CD8-positive, alpha-beta memory T cell (primary cell): ENCODE measurements around the gene HBS1L. TPM values are rescaled to one million over a fixed set of nuclear protein-coding genes. Genes with fewer than 3 reads are reported as not detected.

Experiments used
- CTCF ChIA-PET: fragments of 350-600 bp; sonication (Branson Sonifier 250); formaldehyde crosslinking; loops from one replicate; lab custom pipeline; 2021; ENCODE audit warnings: antibody characterized with exemption; lab: Charles Lee
- POLR2A ChIA-PET: fragments of 350-600 bp; sonication (Branson Sonifier 250); formaldehyde crosslinking; loops from one replicate; lab custom pipeline; 2021; ENCODE audit warnings: antibody characterized with exemption; lab: Charles Lee
- DNase-seq, 5 donors: peaks; one replicate each; pipeline versions ENCODE4 v3.0.0 to v3.0.0-alpha.2; 2020 to 2022; ENCODE audit warnings: mixed read lengths in 1 of 5
- H3K27ac ChIP-seq: one replicate; pipeline ENCODE4 v1.7.0; 2013; ENCODE audit warnings: low read depth, mild to moderate bottlenecking, low read length, moderate library complexity
- H3K27me3 ChIP-seq: 2 replicates; pipeline ENCODE4 v1.7.0; 2013; ENCODE audit warnings: low read length, mild to moderate bottlenecking; ENCODE audit not compliant: insufficient read depth, poor library complexity, severe bottlenecking
- H3K36me3 ChIP-seq: 2 replicates; pipeline ENCODE4 v1.7.0; 2013; ENCODE audit warnings: mild to moderate bottlenecking, low read length, moderate library complexity; ENCODE audit not compliant: insufficient read depth
- H3K4me1 ChIP-seq: 2 replicates; pipeline ENCODE4 v1.7.0; 2013; ENCODE audit warnings: mild to moderate bottlenecking, low read length, moderate library complexity; ENCODE audit not compliant: insufficient read depth
- H3K4me3 ChIP-seq: 2 replicates; pipeline ENCODE4 v1.7.0; 2013; ENCODE audit warnings: mild to moderate bottlenecking, low read length
- H3K9me3 ChIP-seq: 2 replicates; pipeline ENCODE4 v1.7.0; 2013; ENCODE audit warnings: mild to moderate bottlenecking, low read length
- H3K27ac Mint-ChIP-seq, 8 donors: one replicate each; pipeline ENCODE4 v1.8.0; 2020 to 2021; ENCODE audit warnings: mixed read lengths in 8 of 8, mild to moderate bottlenecking in 6 of 8, inconsistent platforms in 3 of 8, moderate library complexity in 3 of 8
- H3K27me3 Mint-ChIP-seq, 2 donors: one replicate each; pipeline ENCODE4 v1.8.0; 2020 to 2021; ENCODE audit warnings: mixed read lengths in 2 of 2, mild to moderate bottlenecking in 1 of 2, moderate library complexity in 1 of 2
- H3K36me3 Mint-ChIP-seq, 3 donors: one replicate each; pipeline ENCODE4 v1.8.0; 2020 to 2021; ENCODE audit warnings: mixed read lengths in 3 of 3, inconsistent platforms in 1 of 3, mild to moderate bottlenecking in 1 of 3
- H3K4me1 Mint-ChIP-seq, 3 donors: one replicate each; pipeline ENCODE4 v1.8.0; 2020 to 2021; ENCODE audit warnings: mixed read lengths in 3 of 3, inconsistent platforms in 1 of 3, mild to moderate bottlenecking in 1 of 3
- H3K4me3 Mint-ChIP-seq, 7 donors: one replicate each; pipeline ENCODE4 v1.8.0; 2020 to 2021; ENCODE audit warnings: mixed read lengths in 7 of 7, mild to moderate bottlenecking in 6 of 7, moderate library complexity in 4 of 7, inconsistent platforms in 2 of 7
- H3K9me3 Mint-ChIP-seq, 5 donors: one replicate each; pipeline ENCODE4 v1.8.0; 2020 to 2022; ENCODE audit warnings: mixed read lengths in 5 of 5, mild to moderate bottlenecking in 3 of 5, moderate library complexity in 2 of 5, inconsistent platforms in 1 of 5
- polyA plus RNA-seq: library from polyadenylated mRNA; unstranded; fragments of 300-500 nt; fragmentation: Illumina TruSeq; gene quantifications from one replicate; pipeline ENCODE4 v1.2.3, GENCODE V29; 2021
- total RNA-seq, 2 experiments: library from RNA; stranded (reverse); gene quantifications; one replicate each; pipeline ENCODE4 v1.2.3, GENCODE V29; 2021

Gene HBS1L
- total and polyA plus RNA-seq, 3 experiments from 2014 or later = 45.6 to 147 (median 145) TPM

- Mint-ChIP-seq H3K36me3 (peaks cover 2 to 55% (median 20%) of the 10 kb centered on the region in 3 donors), H3K9me3 (no peaks in the 10 kb centered on the region), H3K27ac (no peak overlapping the region), H3K4me3 (no peak overlapping the region), H3K4me1 (peaks cover 0 to 15% (median 12%) of the 10 kb centered on the region in 3 donors), H3K27me3 (no peaks in the 10 kb centered on the region)
- Histone ChIP-seq H3K27ac (no peak overlapping the region), H3K36me3 (peaks cover 11% of the 10 kb centered on the region), H3K4me3 (no peak overlapping the region), H3K27me3 (no peaks in the 10 kb centered on the region), H3K4me1 (no peaks in the 10 kb centered on the region), H3K9me3 (no peaks in the 10 kb centered on the region)
- ChIA-PET POLR2A (no interaction called here), CTCF (no interaction called here)
- DNase-seq = no peak
Observed at GRCh38 chr6:134995536-134995935, 59.1 kb downstream of the HBS1L start.

DNA sequence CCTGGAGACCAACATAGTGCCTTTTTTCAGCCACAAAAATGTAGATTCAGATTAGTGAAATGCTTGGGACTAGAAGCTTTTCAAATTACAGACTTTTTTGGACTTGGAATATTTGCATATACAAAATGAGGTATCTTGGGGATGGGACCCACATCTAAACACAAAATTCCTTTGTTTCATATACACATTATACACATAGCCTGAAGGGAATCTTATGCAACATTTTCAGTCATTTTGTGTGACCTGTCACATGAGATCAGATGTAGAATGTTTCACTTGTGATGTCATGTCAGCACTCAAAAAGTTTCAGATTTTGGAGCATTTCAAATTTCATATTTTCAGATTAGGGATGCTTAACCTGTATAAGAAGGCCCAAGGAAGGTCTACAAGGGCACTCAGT lies 60.2 kb downstream of the HBS1L start:
- H3K9me3 Mint-ChIP-seq = no peaks in the 10 kb centered on the region
- no peaks in the 10 kb centered on the region for H3K27me3 Mint-ChIP-seq
- Histone ChIP-seq H3K4me3 (no peak overlapping the region), H3K4me1 (no peaks in the 10 kb centered on the region), H3K27ac (no peak overlapping the region), H3K9me3 (no peaks in the 10 kb centered on the region), H3K27me3 (no peaks in the 10 kb centered on the region), H3K36me3 (peaks cover 11% of the 10 kb centered on the region)
- peaks cover 0 to 15% (median 12%) of the 10 kb centered on the region in 3 donors for H3K4me1 Mint-ChIP-seq
- CTCF ChIA-PET = interaction anchor here (1.8 kb wide), 1 partner anchor 189 kb away, joined by 5 read pairs; no protein-coding TSS in a partner anchor
- POLR2A ChIA-PET = no interaction called here
- H3K36me3 Mint-ChIP-seq = peaks cover 2 to 62% (median 22%) of the 10 kb centered on the region in 3 donors
- H3K27ac Mint-ChIP-seq = no peak overlapping the region
- H3K4me3 Mint-ChIP-seq = no peak overlapping the region
- no peak for DNase-seq

- Mint-ChIP-seq H3K36me3 (peaks cover 2 to 68% (median 21%) of the 10 kb centered on the region in 3 donors), H3K27me3 (no peaks in the 10 kb centered on the region), H3K27ac (no peak overlapping the region), H3K9me3 (no peaks in the 10 kb centered on the region), H3K4me1 (peaks cover 0 to 2% (median under 1%) of the 10 kb centered on the region in 3 donors), H3K4me3 (no peak overlapping the region)
- DNase-seq = no peak
- POLR2A ChIA-PET = no interaction called here
- Histone ChIP-seq H3K9me3 (no peaks in the 10 kb centered on the region), H3K4me3 (no peak overlapping the region), H3K27me3 (no peaks in the 10 kb centered on the region), H3K4me1 (no peaks in the 10 kb centered on the region), H3K36me3 (peaks cover 7% of the 10 kb centered on the region), H3K27ac (no peak overlapping the region)
- CTCF ChIA-PET = no interaction called here
Observed at GRCh38 chr6:134992155-134992554, 62.5 kb downstream of the HBS1L start.

DNA sequence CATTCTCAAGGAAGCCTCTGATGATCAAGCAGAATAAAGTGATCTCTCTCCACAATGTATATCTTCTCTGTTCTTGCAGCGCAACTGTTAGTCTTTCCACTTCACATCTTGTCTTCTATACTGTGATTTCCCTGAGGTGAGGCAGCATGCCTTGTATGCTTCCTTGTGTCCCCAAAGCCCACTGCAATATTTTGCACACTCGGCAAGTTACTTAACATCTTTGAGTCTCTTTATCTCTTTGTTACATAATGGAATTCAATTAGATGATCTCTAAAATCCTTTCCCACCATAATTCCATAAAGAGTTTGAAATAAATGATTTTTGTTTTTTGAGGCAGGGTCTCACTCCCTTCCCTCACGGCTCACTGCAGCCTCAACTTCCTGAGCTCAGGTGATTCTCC lies 64.4 kb downstream of the HBS1L start:
- Mint-ChIP-seq H3K9me3 (no peaks in the 10 kb centered on the region), H3K27ac (peak overlapping the region in 1 of 8 donors; percentile 83), H3K27me3 (no peaks in the 10 kb centered on the region), H3K4me1 (peaks cover 0 to 2% (median under 1%) of the 10 kb centered on the region in 3 donors), H3K4me3 (no peak overlapping the region), H3K36me3 (peaks cover 2 to 60% (median 16%) of the 10 kb centered on the region in 3 donors)
- peaks cover 3% of the 10 kb centered on the region for H3K36me3 ChIP-seq
- DNase-seq = no peak
- no peaks in the 10 kb centered on the region for H3K4me1 ChIP-seq
- no peaks in the 10 kb centered on the region for H3K9me3 ChIP-seq
- ChIA-PET CTCF (no interaction called here), POLR2A (no interaction called here)
- H3K27ac ChIP-seq = no peak overlapping the region
- no peaks in the 10 kb centered on the region for H3K27me3 ChIP-seq
- no peak overlapping the region for H3K4me3 ChIP-seq

DNA sequence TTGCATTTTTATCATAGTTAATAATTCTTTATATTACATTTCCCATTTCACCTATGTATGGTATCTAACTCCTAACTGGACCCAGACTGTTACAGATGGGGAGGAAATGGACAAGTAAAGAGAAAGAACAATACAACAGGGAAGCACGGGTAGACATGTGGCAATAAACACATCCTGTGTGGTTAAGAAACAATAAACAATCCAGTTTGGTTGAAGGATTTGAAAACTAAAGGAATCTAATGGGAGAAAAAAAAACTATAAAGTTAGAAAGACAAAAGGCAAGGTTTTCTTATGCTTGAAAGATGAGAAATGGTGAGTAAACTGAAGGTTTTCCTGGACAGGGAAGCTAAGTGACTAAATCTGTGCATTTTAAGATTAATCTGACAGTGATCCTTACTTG lies 69.8 kb downstream of the HBS1L start:
- Mint-ChIP-seq H3K27ac (peak overlapping the region in 4 of 8 donors; percentile 36 to 75 (median 48)), H3K36me3 (peaks cover 19 to 65% (median 31%) of the 10 kb centered on the region in 3 donors), H3K27me3 (no peaks in the 10 kb centered on the region), H3K9me3 (no peaks in the 10 kb centered on the region), H3K4me3 (peak overlapping the region in 1 of 7 donors; percentile 27), H3K4me1 (peaks cover 19 to 28% (median 22%) of the 10 kb centered on the region in 3 donors)
- Histone ChIP-seq H3K27me3 (no peaks in the 10 kb centered on the region), H3K4me1 (no peaks in the 10 kb centered on the region), H3K4me3 (no peak overlapping the region), H3K36me3 (peaks cover 12% of the 10 kb centered on the region), H3K27ac (no peak overlapping the region), H3K9me3 (no peaks in the 10 kb centered on the region)
- ChIA-PET CTCF (no interaction called here), POLR2A (no interaction called here)
- DNase-seq = no peak

DNA sequence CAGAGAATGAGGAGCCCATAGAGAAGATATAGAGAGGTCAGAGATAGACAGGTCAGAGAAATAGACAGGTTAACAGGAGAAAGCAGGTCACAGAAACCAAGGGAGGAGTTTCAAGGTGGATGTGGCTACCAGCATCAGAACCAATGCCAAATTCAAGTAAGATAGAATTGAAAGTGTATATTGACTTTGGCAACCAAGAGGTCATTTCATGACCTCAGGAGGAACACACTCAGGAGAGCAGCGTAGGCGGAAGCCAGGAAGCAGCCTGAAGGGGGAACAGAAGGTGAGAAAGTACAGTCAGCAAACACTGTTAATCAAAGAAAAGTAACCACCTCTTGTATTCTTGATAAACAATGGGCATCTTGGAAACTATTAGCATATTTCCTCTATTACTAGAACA lies 70.8 kb downstream of the HBS1L start:
- no peak for DNase-seq
- POLR2A ChIA-PET = no interaction called here
- no peaks in the 10 kb centered on the region for H3K9me3 Mint-ChIP-seq
- Histone ChIP-seq H3K4me1 (no peaks in the 10 kb centered on the region), H3K9me3 (no peaks in the 10 kb centered on the region), H3K36me3 (peaks cover 16% of the 10 kb centered on the region), H3K27ac (no peak overlapping the region), H3K4me3 (no peak overlapping the region), H3K27me3 (no peaks in the 10 kb centered on the region)
- H3K36me3 Mint-ChIP-seq = peaks cover 19 to 65% (median 30%) of the 10 kb centered on the region in 3 donors
- H3K4me1 Mint-ChIP-seq = peaks cover 23 to 35% (median 28%) of the 10 kb centered on the region in 3 donors
- H3K4me3 Mint-ChIP-seq = no peak overlapping the region
- peak overlapping the region in 2 of 8 donors; percentile 2 to 90 for H3K27ac Mint-ChIP-seq
- CTCF ChIA-PET = no interaction called here
- no peaks in the 10 kb centered on the region for H3K27me3 Mint-ChIP-seq

- no peak overlapping the region for H3K4me3 ChIP-seq
- H3K4me1 Mint-ChIP-seq = peaks cover 23 to 35% (median 28%) of the 10 kb centered on the region in 3 donors
- H3K9me3 ChIP-seq = no peaks in the 10 kb centered on the region
- ChIA-PET CTCF (no interaction called here), POLR2A (no interaction called here)
- H3K4me1 ChIP-seq = no peaks in the 10 kb centered on the region
- no peaks in the 10 kb centered on the region for H3K9me3 Mint-ChIP-seq
- H3K27ac ChIP-seq = no peak overlapping the region
- peaks cover 19% of the 10 kb centered on the region for H3K36me3 ChIP-seq
- DNase-seq = no peak
- no peak overlapping the region for H3K4me3 Mint-ChIP-seq
- no peaks in the 10 kb centered on the region for H3K27me3 Mint-ChIP-seq
- no peak overlapping the region for H3K27ac Mint-ChIP-seq
- H3K27me3 ChIP-seq = no peaks in the 10 kb centered on the region
- H3K36me3 Mint-ChIP-seq = peaks cover 19 to 65% (median 31%) of the 10 kb centered on the region in 3 donors
Observed at GRCh38 chr6:134982161-134982560, 72.5 kb downstream of the HBS1L start.

- POLR2A ChIA-PET = no interaction called here
Observed at GRCh38 chr6:134980846-134981245, 73.8 kb downstream of the HBS1L start.

More at GRCh38 chr6:134980846-134981245, 73.8 kb downstream of the HBS1L start:
- Mint-ChIP-seq H3K4me3 (no peak overlapping the region), H3K36me3 (peaks cover 23 to 70% (median 36%) of the 10 kb centered on the region in 3 donors), H3K4me1 (peaks cover 23 to 35% (median 28%) of the 10 kb centered on the region in 3 donors), H3K27ac (peak overlapping the region in 2 of 8 donors; percentile 29 to 46), H3K9me3 (no peaks in the 10 kb centered on the region), H3K27me3 (no peaks in the 10 kb centered on the region)
- Histone ChIP-seq H3K4me3 (no peak overlapping the region), H3K36me3 (peaks cover 19% of the 10 kb centered on the region), H3K9me3 (no peaks in the 10 kb centered on the region), H3K4me1 (no peaks in the 10 kb centered on the region), H3K27ac (peak overlapping the region; percentile 38), H3K27me3 (no peaks in the 10 kb centered on the region)
- DNase-seq = no peak
- CTCF ChIA-PET = no interaction called here
